Measurements from ENCODE around the gene ACBD6.
A peak's percentile ranks its signal among the peaks of the same experiment; 100 is the strongest.
"Not testable (repeated sequence)": the region's sequence is repeated elsewhere in the genome, so short reads cannot be mapped to it uniquely, and the experiment has no call there.

The ACBD6 gene

DNA sequence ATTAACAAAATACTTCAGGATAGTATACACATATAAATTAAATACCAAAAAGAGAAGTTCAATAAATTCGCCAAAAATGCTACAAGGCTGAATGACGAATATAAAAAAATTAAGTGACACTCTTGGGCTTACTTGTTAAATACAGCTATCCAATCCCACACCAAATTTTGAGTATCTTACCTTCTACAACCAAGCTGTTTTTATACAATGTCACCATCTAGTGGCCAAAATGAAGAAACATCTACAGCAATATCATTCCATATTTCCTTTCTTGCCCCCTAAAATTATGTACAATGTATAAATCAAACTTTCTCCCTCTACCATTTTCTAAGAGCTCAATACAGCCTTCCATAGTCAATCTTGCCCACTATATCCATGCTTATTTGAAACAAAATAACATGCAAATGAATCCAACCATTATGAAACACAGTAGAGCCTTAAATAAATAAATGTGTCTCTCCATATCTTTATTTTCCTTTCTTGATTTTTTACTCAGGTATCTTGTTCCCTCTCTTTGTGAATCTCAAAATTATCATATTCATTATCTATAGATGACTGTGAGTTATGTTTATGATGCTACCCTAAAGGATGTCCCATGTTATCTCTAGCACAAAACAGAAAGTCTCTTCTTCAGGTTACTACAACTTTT, 86.3 kb downstream of the ACBD6 start:
- peak; percentile 39 for DNase-seq (ENCODE audit: low spot score)

DNA sequence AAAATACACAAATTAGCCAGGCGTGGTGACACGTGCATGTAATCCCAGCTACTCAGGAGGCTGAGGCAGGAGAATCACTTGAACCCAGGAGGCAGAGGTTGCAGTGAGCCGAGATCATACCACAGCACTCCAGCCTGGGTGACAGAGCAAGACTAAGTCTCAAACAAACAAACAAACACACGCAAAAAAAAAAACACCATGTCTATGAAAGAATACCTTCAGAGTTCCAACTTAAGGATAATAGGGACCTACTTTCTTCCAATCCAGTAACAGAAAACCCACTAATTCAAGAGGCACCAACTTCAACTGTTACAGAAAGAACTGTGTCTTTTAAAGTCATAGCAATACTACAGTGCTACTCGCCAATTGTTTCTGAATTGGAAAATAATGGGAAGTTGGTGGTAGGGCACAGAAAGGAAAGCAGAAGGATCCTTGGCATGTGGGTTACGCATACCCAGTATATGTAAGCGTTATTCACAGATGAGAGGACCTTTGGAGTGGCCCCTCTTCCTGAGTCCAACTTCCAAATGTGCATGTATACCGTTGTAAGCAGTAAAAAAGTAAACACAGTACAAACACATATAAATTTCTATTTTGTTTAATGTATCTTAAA, 87.0 kb downstream of the ACBD6 start:
- no peak for DNase-seq (ENCODE audit: low spot score)

DNA sequence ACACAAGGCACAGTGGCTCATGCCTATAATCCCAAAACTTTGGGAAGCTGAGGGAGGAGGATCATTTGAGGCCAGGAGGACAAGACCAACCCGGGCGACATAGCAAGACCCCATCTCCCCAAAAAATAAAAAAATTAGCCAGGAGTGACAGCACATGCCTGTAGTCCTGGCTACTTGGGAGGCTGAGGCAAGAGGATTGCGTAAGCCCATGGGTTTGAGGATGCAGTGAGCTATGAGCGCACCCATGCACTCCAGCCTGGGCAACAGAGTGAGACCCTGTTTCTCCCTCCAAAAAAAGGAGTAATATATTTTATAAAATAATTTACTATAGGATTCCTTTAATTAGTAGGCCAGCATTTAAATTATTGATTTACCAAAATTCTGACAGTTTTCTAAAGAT, 89.8 kb downstream of the ACBD6 start:
- DNase-seq (ENCODE audit: low spot score) = no peak

DNA sequence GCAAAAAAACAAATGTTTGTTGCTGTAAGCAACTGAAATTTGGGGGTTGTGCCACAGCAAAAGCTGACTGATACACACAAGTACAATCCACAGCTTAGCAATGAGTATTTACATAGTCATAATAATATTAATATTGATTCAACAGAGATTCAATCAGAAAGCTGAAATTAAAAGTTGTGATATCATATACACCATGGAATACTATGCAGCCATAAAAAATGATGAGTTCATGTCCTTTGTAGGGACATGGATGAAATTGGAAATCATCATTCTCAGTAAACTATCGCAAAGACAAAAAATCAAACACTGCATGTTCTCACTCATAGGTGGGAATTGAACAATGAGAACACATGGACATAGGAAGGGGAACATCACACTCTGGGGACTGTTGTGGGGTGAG, 94.2 kb downstream of the ACBD6 start:
- DNase-seq (ENCODE audit: low spot score) = not testable (repeated sequence)

DNA sequence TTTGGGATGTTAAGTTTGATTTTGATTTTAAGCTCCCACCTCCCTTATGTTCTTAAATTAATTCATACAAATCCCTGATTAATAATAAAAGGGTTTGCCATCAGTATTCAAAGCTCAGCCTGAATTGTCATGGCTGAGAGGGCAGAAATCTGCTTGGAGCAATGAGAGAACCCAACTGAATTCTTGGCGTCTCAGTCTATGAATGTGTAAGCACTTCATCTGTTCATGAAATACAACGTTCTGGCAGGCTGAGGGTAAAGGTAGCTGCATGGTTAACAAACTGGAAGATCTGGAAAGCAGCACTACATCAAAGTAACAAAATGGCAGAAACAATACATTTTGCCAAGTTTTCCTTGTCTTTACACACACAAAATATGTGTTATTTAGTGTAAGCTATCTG, 95.3 kb downstream of the ACBD6 start:
- no peak for DNase-seq (ENCODE audit: low spot score)

DNA sequence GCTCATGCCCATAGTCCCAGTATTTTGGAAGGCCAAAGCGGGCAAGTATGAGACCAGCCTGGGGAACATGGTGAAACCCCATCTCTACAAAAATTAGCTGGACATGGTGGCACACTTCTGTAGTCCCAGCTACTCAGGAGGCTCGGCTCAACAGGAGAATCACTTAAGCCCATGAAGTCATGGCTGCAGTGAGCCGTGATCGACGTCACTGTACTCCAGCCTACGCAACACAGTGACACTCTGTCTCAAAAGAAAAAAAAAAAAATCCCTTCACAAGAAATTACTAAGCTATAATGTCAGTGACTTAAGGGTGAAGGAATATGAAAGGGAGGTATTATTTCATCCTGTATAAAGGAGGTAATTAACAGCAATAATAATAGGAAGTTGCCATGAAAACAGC, 99.8 kb downstream of the ACBD6 start:
- DNase-seq (ENCODE audit: low spot score) = no peak

DNA sequence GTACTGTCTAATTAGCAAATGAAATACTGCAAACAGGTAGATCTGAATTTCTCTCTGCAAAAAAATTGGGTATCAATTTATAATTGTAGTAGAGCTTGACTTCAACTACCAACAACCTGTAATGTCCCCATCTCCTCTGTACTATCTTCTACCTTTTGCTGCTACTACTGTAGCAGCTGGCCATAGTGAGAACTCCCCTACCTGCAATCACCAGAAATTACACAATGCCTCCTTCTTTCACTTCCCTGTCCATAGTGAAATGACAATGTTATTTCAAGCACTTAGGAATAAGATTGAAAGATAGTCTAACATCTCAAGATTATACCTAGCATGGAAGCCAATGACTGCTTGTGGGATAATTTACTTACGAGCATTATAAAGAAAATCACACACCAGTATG, 100.4 kb downstream of the ACBD6 start:
- DNase-seq (ENCODE audit: low spot score) = no peak

DNA sequence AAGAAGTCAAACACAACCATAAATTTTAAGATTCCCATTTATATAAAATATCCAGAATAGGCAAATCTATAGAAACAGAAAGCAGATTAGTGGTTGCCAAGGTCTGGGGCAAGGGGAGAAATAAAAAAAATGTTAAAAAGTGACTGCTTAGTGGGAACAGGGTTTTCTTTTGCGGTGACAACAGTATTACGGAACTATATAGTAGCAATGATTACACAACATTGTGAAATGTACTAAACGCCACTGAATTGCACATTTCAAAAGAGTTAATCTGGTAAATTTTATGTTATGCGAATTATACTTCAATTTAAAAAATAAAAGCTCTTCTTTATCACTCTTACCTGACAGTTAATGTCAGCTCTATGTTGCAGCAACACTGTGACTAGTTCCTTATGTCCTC, 105.2 kb downstream of the ACBD6 start:
- no peak for DNase-seq (ENCODE audit: low spot score)

DNA sequence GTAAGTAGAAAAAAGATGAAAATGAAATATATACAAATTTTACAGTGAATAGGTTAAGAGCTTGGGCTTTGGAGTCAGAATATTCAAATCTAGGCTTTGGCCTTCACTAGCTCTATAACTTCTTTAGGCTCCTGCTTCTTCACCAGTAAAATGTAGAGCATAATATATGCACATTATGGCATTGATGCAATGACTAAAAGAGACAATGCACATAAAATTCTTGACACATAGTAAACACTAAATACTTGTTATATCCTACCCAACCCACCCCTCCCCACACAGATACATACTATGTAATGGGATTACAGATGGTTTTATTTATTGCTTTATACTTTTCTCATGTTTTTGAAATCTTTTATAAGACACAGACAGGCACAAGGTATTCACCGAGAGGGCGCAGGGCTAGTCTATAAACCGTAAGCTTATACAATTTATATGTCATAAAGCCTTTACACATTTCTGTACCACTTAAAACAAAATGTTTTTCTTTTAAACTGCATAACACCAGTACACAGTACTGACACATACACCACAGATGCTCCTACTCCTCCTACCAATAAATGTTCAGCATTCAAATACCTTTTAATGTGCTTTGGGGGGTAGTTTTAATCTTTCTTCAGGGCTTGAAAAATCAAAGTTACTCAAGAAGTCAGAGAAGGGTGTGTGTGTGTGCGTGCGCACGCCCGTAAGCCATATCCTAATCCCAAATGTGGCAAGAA, 109.8 kb downstream of the ACBD6 start:
- no peak for DNase-seq (ENCODE audit: low spot score)

DNA sequence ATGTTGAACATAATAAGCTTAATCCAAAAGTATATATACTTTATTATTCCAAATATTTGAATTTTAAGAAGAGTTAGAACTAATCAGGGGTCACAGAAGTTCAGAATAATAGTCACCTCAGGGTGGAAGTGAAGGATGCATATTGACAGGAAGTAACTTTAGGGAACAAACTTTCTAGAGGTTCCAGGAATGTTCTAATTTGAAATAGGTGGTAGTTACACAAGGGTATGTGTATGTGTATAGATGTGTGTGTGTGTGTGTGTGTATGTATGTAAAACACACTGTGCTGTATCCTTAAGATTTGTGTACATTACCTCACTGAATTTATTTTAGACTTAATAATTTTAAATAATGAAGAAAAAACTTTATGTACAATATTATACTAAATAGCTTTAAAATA, 110.4 kb downstream of the ACBD6 start:
- no peak for DNase-seq (ENCODE audit: low spot score)

DNA sequence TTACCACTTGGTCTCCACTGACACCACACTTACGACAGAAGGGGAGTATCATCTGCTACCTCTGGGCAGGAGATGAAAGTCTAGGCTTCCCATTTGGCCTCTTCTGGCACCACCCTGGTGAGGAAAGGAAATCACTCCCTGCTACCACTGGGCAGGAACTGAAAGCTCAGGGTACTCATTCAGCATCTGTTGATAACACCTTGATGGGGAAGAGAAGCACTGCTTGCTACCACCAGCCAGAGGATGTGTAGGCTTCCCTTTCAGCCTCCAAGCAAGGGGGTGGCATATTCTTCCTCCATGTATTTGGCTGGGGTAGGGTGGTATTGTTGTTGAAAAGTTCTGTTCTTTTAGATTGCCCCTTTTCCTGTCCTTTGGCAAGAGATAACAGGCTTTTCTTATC, 115.0 kb downstream of the ACBD6 start:
- DNase-seq (ENCODE audit: low spot score) = no peak

DNA sequence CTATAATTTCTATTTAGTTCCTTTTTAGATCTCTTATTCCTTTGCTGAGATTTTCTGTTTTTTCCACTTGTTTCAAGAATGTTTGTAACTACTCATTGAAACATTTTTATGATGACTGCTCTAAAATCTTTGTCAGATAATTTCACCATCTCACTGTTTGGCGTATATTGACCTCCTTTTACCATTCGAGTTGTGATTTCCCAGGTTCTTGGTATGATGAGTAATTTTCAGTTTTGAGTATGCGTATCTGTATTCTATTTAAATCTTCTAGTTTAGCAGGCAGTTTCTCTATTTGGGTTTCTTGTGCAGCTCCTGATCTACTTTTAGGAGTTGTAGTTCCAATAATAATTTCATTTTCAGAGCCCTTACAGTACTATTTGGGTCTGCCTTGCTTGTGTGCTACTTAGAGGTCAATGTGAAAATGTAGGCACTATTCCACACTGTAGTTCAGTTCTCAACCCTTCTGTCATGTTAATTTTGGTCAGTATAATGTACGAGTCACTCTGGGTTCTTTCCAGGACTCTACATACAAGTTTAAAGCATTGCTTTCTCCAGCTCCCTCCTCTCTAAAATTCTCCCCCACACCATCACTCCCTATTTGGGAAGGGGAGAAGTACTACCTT, 115.5 kb downstream of the ACBD6 start:
- no peak for DNase-seq (ENCODE audit: low spot score)

DNA sequence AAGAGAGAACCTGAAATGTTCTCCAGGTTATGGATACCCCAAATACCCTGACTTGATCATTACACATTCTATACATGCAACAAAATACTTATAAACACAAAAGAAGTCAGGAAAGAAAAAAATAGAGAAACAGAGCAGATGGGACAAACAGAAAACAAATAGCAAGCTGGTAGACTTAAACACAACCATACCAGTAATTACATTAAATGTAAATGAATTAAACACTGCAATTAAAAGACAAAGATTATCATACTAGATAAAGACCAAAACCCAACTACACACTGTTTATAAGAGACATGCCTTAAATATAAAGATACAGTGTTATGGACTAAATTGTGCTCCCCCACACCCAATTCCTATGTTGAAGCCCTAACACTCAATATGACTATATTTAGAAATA, 117.2 kb downstream of the ACBD6 start:
- no peak for DNase-seq (ENCODE audit: low spot score)

DNA sequence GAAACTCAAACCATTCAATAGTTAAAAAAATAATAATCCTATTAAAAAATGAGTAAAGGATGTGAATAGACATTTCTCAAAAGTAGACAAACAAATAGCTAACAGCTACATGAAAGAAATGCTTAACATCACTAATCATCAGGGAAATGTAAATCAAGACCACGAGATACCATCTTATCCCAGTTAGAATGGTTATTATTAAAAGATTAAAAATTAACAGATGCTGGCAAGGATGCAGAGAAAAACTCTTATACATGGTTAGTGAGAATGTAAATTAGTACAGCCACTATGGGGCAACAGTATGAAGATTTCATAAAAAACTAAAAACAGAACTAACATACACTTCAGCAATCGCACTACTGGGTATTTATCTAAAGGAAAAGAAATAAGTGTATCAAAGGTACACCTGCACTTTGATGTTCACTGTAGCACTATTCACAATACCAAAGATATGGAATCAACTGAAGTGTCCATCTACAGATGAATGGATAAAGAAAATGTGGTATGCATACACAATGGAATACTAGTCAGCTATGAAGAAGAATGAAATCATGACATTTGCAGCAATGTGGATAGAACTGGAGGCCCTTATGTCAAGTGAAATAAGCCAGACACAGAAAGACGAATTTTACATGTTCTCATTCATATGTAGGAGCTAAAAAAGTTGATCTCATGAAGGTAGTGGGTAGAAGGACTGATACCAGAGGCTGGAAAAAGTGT, 117.9 kb downstream of the ACBD6 start:
- no peak for DNase-seq (ENCODE audit: low spot score)

DNA sequence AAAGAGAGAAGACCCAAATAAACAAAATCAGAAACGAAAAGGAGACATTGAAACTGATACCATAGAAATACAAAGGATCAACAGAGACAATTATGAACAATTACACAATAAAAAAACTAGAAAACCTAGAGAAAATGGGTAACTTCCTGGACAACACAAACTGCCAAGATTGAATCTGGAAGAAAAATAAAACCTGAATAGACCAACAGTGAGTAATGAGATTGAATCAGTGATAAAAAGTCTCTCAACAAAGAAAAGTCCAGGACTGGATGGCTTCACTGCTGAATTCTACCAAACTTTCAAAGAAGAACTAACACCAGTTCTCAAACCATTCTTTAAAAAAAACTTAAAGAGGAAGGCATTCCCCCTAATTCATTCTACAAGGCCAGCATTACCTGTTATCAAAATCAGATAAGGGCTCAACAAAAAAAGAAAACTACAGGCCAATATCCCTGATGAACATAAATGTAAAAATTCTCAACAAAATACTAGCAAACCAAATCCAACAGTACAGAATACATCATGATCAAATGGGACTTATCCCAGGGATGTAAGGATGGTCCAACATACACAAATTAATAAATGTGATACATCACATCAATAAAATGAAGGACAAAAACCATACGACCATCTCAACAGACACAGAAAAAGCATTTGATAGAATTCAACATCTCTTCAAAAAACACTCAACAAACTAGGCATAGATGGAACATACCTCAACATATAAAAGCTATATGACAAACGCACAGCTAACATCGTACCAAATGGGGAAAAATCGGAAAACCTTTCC, 119.9 kb downstream of the ACBD6 start:
- DNase-seq (ENCODE audit: low spot score) = no peak

DNA sequence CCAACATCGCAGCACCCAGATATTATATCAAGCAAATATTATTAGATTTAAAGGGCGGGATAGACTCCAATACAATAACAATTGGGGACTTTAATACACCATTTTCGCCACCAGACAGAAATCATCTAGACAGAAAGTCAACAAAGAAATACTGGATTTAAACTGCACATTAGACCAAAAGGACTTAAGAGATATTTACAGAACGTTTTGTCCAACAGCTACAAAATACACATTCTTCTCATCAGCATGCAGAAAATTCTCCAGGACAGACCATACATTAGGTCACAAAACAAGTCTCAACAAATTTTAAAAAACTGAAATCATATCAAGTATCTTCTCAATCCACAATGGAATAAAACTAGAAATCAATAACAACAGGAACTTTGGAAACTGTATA, 121.2 kb downstream of the ACBD6 start:
- DNase-seq (ENCODE audit: low spot score) = no peak

DNA sequence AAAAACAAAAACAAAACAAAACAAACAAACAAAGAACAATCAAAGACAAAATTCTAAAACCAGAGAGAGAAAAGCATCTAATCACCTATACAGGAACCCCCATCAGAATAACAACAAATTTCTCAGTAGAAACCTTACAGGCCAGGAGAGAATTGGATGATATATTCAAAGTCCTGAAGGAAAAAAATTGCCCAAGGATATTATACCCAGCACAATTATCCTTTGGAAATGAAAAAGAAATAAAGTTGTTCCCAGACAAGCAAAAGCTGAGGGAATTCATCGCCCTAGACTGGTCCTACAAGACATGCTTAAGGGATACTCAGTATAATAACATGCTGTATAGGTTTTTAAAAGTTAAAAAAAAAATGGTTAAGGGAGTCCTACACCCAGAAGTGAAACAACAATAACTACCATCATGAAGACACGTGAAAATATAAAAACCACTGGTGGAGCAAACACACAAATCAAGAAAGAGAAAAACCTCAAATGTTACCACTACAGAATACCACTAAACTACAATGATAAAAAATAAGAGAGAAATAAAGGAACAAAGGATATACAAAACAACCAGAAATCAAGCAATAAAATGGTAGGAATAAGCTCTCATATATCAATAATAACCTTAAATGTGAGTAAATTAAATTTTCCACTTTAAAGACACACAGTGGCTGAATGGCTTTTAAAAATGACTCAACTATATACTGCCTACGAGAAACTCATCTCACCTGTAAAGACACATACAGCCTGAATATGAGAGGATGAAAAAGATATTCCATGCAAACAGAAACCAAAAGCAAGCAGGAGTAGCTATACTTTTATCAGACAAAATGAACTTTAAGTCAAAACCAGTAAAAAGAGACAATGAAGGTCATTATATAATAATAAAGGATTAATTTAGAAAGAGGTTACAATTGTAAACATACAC, 121.9 kb downstream of the ACBD6 start:
- DNase-seq (ENCODE audit: low spot score) = no peak

DNA sequence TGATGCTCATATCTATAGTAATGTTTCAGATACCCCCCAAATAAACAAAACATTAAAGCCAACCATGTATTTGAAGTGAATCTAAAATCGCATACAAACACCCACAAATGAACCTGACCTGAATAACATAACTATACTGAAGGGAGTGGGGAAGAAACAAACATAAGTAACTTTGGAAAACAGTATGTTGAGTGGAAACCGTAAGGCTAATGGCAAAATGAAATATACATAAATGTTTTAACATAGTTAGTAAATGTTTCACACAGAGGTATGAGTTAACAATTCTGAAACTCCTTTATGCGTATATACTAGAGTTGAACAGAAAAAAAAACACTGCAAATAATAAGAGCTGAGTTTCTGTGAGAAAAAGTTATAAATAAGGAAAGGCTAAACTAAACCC, 125.6 kb downstream of the ACBD6 start:
- no peak for DNase-seq (ENCODE audit: low spot score)

DNA sequence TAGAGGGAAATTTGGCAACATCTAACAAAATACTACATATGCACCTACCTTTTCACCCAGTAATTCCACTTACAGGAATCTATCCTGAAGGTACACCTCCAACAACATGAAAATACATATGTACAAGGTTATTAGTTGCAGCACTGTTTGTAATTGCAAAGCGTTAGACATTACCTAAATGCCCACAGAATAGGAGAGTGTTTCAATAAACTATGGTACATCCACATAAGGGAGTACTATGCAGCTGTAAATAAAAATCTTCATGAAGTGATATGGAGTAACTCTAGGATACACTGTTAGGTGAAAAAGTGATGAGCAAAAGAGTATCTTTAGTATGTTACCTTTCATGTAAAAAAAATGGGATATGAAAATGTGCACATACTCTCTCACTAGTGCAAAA, 126.1 kb downstream of the ACBD6 start:
- DNase-seq (ENCODE audit: low spot score) = no peak

DNA sequence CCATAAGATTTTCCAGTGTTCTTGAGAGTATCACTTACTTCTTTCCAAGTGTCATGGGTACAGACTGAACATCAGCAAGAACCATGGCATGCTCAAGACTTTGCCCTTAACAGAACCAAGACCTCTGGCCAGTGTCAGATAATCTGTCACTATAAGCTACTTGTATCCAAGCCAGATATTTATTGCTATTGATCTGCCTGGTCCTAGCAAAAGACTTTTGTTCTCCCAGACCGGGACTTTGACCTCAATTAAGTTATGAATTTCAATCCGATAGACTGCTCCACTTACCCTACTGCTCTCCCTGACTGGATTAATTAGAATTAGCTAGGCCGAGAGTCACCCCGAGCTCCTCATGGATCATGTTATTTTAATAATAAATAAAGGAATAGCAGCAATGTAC, 129.6 kb downstream of the ACBD6 start:
- DNase-seq (ENCODE audit: low spot score) = no peak

DNA sequence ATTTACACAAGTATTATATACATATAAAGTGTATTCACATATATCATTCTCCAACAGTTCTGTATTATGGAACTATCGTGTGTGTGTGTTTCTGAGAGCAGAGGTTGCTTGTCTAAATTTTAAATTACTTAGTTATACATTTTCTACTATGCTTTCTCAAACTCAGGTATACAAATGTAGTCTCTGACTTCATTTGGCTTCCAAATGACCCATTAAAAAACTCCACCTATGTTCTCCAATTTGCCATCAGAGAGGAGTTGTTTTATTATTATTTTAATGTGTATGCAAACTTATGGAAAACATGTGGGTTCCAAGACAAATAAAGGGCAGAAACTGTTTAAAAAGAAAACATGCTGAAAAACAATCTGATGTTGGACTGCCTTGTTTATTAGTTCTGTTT, 131.8 kb downstream of the ACBD6 start:
- DNase-seq (ENCODE audit: low spot score) = no peak

All from SW480 (cell line).